GM13976 (cell line): ENCODE measurements around the gene FAM13C.

Source experiments
- DNase-seq: peaks from one replicate; pipeline ENCODE4 v3.0.0; 2012; ENCODE audit warnings: low spot score
- CTCF ChIP-seq: IDR thresholded peaks from 2 replicates; pipeline ENCODE4 v1.5.1; 2012; ENCODE audit warnings: borderline replicate concordance, mild to moderate bottlenecking; ENCODE audit not compliant: insufficient read depth; ENCODE audit errors: extremely low read depth, missing control alignments, control extremely low read depth
- in situ Hi-C: fragments of 300-500 bp; cut with MboI; formaldehyde crosslinking; loops from one replicate; pipeline ENCODE4 v1.12.0; 2022; ENCODE audit warnings: low sequenced_read_pairs, mixed read lengths, inconsistent platforms; ENCODE audit not compliant: unreplicated experiment

Gene FAM13C

DNA sequence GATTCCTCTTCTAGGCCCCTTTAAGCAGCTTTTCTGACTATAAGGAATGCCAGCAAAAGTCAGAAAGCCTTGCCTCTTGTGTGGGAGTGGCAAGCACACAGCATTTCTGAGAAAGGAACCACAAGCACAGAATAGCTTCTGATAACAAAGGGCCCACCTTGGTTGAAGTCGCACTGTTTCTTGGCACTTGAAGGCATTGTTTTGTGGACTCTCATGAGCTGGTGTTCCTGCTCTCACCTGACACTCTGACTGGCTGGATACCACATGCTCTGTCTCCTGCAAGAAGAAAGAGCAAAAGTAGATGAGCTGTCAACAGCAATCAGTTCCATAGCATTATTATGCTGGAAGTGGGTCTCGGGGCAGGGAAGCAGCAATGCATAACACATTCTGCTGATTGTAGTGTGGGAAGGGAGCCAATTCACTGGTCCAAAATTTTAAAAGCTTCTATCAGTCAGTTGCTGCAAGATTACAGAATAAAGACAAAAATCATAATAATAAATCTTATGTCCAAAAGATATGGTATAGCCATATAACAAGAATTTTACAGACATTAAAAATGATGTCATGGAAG is 38.4 kb downstream of the FAM13C start:
- TF ChIP-seq CTCF: no peak
- DNase-seq: no peak
- in situ Hi-C loops: no loop called here

- in situ Hi-C loops: no loop called here
- DNase-seq: no peak
- TF ChIP-seq CTCF: no peak
Measured at GRCh38 chr10:59323036-59323459, 39.3 kb downstream of the FAM13C start.

DNA sequence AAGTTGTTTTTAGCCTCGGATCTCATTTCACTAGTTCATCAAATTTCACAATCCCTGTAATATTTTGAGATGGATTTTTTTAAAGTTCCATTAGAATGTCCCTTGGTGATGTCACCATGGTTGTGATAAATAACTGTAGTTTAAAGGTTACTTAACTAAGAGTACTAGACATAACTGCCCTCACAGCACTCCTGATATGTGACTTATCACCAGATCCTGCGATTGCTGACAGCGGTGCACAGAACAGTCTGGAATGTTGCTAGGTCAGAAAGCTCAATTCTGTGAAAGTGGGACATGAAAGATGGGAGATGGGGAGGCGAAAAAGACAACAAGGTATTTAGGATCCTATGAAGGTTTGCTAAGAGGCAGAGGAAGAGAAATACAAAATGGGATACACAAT is 40.2 kb downstream of the FAM13C start:
- in situ Hi-C loops: no loop called here
- TF ChIP-seq CTCF: no peak
- DNase-seq: no peak

- no peak for DNase-seq
- in situ Hi-C loops: no loop called here
- TF ChIP-seq CTCF: no peak
Measured at GRCh38 chr10:59320355-59320754, 42.0 kb downstream of the FAM13C start.

GRCh38 chr10:59319854-59320253 is 42.5 kb downstream of the FAM13C start:
- TF ChIP-seq CTCF: no peak
- no peak for DNase-seq
- in situ Hi-C loops: no loop called here

DNA sequence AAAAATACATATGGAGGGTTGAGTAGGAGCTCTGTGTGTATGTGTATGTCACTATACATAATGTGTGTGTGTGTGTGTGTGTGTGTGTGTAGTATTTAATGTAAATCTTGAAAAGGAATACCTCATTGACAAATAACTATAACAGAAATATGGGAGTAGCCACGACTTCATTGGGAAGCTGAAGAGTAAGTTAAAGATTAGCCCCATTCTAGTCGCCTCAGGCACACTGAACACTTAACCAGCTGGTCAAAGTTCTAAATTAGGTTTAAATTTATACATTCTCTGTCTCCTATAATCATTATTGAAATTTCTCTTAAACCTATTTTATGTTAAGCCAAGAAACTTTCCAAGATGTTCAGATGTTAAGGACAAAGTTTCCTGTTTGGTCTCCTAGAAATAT is 45.3 kb downstream of the FAM13C start:
- in situ Hi-C loops: no loop called here
- TF ChIP-seq CTCF: no peak
- no peak for DNase-seq
